GM20000 (cell line): ENCODE measurements around the gene PAIP2.
A peak's percentile ranks its signal among the peaks of the same experiment; 100 is the strongest.

Experiments
- DNase-seq: peaks from one replicate; pipeline ENCODE4 v3.0.0; 2012; ENCODE audit warnings: low spot score
- CTCF ChIP-seq: IDR thresholded peaks from 2 replicates; pipeline ENCODE4 v1.5.1; 2012; ENCODE audit warnings: mild to moderate bottlenecking, control low read depth; ENCODE audit errors: extremely low read depth, missing control alignments

The PAIP2 gene

GRCh38 chr5:139394654-139395566 is 53.3 kb downstream of the PAIP2 start, which contains the start of gene PROB1:
Gene PROB1 (minus strand): TSS chr5:139395104. CDS start chr5:139395081, 23 bp downstream.
- no peak for DNase-seq
- TF ChIP-seq CTCF, result no peak

GRCh38 chr5:139395844-139396640 is 54.4 kb downstream of the PAIP2 start:
- no peak for TF ChIP-seq CTCF
- DNase-seq, result peak; percentile 30

GRCh38 chr5:139396691-139397090 is 55.0 kb downstream of the PAIP2 start:
- no peak for TF ChIP-seq CTCF
- no peak for DNase-seq

GRCh38 chr5:139397921-139398320 is 56.3 kb downstream of the PAIP2 start:
- no peak for TF ChIP-seq CTCF
- no peak for DNase-seq

GRCh38 chr5:139399501-139400121 is 58.0 kb downstream of the PAIP2 start:
- TF ChIP-seq CTCF, result no peak
- DNase-seq, result peak; percentile 80

- no peak for DNase-seq
- TF ChIP-seq CTCF, result no peak
These were observed 59.9 kb downstream of the PAIP2 start for GRCh38 chr5:139401546-139401945.
